NCI-H345 treated with DMSO at 0.1 percent for 48 hours (cell line): ENCODE data around the gene RCC2.

ENCODE experiments used
- DNase-seq: peaks from one replicate; lab custom pipeline; 2025; ENCODE audit not compliant: unreplicated experiment; lab: John Stamatoyannopoulos, UW

The RCC2 gene

DNA sequence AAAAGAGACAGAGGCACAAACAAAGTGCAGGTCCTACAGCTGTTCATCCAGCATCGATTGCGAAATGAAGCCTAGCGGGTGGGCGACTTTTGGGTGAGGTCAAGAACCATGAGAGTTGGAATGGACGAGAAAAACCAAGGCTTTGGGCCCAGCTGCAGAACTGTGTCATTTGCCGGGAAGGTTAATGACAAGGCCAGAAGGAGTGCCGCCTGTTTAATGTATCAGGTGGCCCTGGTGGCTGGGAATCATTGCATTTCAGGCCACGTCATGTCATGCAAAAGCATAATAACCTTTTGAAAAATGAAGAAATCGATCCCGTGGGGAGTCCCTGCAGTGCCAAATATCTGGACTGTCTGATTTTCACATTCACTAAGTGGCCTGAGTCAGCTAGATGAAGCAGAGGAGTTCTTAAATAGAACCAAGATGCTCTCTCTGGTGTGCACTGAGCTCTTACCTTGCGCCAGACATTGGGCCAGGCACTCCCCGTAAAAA lies 8.1 kb upstream of the RCC2 start:
- no peak for DNase-seq

DNA sequence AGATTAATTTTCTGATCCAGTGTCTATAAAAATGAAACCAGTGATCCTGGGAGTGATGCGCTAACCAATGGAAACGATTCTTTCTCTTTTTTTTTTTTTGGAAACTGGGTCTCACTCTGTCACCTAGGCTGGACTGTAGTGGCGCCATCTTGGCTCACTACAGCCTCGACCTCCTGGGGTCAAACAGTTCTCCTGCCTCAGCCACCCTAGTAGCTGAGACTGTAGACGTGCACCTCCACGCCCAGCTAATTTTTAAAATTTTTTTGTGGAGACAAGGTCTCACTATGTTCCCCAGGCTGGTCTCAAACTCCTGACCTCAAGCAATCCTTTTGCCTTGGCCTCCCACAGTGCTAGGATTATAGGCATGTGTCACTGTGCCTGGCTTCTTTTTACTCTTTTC lies 3.4 kb upstream of the RCC2 start:
- no peak for DNase-seq

DNA sequence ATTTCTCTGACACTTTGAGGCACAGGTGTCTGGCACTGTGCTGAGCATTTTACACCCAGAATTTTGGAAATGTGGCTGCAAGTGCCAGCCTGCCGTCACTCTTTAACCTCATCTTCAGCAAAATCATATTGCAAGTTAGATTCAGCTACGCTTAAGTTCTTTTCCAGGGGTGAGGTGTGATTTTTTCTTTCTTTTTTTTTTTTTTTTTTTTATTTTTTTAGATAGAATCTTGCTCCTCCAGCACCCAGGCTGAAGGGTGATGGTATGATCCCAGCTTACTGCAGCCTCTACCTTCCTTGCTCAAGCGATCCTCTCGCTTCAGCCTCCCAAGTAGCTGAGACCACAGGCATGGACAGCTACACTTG lies 2.5 kb upstream of the RCC2 start:
- DNase-seq: no peak

DNA sequence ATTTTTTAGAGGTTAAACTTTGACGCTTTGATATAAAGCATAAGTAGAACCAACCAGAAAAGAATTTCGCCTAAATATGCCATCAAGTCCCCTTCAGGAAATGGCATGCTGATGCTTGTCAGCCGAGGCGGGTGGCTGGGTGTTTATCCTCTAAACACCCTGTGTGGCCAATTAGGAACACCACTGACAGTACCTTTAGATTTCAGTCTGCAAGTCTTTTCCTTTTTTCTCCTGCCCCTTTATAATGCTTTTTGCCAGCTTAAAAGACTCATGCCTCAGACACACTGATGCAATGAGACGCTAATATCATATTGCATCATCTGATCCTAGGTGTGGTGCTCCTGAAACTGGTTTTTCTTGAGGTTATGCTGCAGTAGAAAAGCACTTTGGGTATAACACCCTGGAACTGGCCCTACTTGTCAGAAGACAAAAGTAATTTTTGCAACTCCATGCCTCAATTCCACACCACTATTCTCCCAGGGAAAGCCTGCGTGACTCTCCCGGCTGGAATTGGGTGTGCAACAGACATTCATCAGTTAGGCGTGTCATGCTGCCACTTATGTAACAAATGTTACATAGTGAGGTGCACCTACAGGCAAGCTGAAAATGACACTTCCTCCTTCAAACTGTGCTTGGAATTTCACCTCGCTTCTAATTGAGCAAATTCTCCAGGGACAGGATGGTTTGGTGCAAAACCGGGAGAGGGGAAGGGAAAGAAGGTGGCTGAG lies 2.0 kb upstream of the RCC2 start:
- no peak for DNase-seq

DNA sequence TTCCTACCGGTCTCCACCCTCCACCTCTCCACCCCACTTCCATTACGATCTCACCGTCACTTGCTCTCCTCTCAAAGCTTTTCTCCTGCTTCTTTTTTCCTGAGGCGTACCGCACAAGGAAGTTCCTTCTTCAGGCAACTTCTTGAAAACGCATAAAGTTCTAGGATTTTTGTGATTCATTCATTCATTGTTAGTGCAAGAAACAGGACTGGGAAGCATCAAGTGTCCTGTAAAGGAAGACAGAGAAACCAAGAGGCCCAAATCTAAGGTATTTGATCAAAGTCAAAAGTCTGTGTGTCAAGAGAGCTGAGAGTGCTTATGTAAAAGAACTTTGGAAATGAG lies 1.3 kb upstream of the RCC2 start:
- DNase-seq: no peak

DNA sequence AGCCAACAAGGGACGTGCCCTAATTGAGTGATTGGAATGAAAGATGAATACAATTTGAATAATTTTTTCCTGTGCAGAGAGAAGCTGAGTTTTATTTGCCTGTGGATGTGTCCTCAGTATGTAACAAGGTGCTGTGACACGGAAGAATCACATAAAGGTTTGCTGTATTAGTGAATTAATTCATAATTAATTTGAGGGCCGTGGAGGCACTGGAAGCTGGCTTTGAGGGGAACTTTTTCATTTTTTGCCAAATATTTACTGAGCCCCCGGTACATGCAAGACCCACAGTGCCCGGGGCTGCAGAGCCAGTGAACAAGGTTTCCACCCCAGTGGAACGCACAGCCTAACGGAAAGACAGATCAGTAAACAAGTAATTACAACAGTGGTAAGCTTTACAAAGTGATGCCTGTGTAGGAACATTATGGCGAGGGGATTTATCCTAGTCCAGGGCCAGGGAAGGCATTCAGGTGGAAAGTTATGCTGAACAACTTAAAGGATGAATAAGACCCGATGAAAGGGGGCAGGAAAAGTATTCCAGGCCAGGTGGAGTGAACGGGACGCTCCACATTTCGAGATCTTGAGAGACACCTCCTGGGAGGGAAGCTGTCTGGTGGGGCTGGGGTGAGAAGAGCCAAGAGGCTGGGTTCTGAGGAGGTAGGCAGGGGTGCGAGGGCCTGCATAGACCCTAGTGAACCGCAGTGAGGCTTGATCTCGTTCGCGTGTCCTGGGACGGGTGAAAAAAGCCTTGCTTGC lies 773 bp upstream of the RCC2 start:
- no peak for DNase-seq

DNA sequence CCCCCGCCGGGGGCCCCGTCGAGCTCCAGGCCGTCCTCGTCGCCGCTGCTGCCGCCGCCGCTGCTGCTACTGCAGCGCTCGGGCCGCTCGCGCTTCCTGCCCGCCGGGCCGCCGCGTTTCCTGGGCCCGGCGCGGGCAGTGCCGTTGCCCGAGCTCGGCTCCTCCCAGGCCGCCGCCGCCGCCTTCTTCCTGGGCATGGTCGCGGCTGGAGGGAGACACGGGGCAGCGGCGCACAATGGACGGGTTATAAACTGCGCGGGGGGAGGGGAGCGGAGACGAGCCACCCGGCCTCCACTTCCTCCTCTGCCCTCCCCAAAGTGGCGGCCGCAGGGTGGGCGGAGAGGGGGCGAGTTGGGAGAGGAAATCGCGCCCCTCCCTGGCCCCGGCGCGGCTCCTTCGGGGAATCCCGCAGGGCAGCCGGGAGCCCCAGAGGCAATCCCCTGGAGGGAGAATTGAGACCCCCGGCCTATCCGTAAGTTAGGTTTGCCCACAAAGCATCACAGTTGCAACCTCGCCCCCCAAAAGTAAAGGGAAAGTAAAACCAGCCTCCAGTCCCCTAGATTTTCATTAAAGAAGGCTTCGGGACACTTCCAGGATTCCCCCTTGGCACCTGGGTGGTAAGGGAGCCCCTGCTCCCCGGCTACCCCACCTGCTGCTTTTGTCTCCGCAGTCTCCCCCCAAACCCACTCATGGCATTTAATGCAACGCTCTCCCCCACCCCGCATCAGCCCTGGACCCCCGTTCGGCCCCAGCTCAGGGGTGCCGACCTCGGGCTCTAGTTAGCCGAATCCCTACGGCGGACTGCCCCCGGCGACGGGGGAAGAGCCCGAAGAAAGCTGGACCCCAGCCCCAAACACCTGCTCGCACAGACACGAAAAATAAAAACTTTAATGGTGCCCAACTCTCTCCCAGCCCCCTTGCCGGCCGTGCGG lies 893 bp downstream of the RCC2 start:
- DNase-seq: peak; percentile 31

DNA sequence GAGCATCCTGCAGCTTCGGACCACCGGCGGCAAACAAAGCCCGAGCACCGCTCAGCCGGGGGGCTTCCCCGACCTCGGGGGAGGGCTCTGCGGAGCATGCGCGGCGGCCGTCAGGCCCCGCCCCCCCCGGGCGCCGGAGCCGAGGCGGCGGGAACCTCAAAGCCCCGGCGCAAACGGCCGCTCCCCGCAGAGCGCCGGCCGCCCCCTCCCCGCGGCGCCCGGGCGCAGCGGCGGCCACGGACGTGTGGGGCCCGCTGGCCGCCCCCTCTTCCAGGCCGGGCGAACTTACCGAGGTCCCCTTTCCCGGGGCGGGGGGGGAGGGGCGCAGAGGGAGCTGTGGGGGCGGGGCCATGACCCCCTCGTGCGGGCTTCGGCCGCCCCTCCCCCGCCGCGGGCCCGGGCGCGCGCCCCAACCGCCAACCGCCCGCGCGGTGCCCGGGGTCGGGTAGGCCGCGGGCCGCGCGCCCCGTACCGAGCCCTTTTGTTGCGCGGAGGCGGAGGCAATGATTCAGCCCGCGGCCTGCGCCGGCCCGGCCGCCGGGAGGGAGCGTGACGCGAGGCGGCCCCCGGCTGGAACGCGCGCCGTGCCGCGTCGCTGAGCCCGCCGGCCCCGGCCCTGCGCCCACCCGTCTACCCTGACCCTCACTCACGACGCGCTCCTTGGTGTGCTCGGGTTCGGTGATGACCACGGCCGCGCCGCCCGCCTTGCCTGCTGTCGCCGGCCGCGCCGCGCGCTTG lies 1.7 kb downstream of the RCC2 start:
- DNase-seq: peak; percentile 37

DNA sequence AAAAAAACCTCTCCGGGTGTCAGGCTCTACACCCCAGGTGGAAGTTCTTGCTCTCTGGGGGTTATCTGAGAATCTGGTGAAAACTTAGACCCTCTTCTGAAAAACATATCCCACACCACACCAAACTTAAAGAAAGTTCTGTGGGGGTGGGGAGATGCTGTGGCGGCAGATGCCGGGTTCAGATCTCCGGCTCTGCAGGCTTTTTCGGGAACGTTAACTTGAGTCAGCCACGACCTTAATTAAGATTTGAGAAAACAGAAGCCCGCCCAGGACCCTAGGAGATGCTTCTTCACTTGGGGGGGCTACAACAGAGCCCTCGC lies 2.3 kb downstream of the RCC2 start:
- no peak for DNase-seq

DNA sequence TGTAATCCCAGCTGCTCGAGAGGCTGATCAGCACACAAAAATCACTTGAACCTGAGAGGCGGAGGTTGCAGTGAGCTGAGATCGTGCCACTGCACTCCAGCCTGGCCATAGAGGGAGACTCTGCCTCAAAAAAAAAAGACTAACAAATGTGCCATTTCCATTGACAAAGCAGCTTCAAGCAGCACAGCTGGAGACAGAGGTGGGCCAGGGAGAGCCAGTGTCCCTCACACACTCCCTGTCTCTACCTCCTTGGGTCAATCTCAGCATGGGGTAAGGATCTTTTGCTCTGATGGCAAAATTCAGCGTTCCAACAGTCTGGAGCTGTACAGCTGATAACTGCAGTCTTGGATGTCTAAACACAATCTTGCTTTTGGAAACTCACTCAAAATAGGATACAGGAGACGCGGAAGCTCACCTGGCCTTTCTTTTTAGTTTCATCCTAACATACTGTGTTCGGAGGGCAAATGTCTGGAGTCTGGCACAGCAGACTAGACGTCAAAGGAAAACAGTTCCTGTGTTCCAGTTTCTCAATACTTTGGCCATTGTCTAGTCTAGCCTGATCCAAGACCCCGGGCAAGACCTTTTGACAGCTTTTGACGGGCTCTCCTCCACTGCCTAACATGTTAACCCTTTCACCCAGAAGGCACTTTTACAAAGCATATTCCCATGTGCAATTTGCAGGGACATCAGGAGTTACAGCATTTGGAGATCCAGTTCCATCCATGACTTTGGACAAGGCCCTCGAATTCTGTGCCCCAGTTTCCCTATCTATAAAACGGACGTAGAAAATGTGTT lies 2.9 kb downstream of the RCC2 start:
- DNase-seq: no peak

DNA sequence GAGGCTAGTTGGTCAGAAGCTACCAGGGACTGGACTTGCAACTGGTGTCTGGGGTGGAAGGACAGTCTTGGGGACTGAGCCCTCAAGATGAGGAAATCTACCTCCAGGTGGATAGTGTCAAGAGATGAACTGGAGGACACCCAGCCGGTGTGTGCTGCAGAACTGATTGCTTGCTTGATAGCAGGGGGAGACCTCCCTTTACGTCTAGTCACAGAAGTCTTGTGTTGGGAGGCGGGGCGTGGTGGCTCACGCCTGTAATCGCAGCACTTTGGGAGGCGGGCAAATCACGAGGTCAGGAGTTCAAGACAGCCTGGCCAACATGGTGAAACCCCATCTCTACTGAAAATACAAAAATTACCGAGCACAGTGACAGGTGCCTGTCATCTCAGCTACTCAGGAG lies 4.9 kb downstream of the RCC2 start:
- DNase-seq: no peak

DNA sequence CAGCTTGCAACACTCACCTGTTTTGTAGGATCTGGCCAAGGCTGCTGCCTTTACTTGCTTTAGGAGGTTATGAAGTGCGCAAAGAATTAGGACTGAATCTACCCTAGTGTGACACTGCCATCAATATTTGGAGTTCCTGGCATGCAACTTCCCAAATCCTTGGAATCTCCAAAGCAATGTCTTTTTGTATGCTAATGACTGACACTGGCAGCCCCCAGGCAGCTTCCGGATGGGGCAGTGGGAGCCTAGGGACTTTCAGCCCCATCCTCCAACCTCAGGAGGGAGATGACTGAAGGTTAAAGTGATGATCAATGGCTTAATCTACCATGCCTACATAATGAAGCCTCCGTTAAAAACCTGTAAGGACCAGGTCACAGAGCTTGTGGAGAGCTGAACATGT lies 5.5 kb downstream of the RCC2 start:
- DNase-seq: no peak

DNA sequence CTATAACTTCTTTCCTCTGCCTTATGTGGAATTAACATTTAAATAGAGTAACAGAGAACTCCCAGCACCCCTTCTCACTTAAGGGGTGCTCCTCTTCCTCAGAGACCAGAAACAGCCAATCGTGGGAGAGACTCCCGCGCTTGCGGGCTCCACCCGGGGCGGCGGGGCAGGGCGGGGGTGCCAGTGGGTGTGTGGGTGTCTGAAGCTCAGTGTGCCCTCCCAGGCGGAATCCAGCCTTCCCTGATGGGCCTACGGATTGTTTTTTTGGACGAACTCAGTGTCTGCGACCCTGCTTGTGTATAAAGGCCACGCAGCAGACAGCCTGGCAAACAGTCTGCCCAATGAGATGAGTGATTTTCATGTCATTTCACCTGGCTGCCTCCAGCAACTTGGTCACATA lies 6.2 kb downstream of the RCC2 start:
- DNase-seq: no peak

DNA sequence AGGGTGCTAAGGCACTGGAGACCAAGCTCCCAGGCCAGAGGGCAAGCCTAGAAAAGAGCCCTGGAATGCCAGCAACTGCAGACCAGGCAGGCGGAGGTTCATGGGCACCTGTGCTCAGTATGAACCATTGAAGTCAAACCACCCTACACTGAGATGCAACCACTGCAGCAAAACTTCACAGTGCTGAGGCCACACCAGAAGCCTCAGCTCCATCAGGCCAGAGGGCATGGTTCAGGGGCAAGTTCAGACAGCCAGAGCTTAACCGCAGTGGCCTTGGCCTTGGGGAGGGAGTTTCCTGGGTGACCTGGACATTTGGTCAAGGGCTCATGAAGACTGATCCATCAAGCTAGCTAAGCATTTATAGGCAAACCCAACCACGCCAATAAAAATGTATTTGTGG lies 7.1 kb downstream of the RCC2 start:
- DNase-seq: no peak

DNA sequence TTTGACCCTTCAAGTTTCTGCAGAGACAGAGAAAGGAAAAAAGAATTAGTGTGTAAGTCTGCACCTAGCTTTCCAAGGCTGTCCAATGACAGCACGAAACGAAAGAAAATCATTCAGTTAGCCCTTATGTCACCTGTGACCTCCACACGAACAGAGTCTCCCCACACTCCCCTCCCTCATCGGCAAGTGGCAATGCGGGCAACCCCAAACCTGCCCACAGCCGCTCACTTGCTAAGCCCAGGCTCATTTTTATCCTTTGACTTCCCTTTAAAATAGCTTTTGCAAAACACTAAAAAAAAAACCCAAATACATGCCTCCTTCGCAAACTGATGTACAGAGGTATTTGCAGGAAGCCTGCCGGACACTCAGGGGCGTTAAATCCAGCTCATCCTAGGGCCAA lies 10.3 kb downstream of the RCC2 start:
- DNase-seq: no peak

DNA sequence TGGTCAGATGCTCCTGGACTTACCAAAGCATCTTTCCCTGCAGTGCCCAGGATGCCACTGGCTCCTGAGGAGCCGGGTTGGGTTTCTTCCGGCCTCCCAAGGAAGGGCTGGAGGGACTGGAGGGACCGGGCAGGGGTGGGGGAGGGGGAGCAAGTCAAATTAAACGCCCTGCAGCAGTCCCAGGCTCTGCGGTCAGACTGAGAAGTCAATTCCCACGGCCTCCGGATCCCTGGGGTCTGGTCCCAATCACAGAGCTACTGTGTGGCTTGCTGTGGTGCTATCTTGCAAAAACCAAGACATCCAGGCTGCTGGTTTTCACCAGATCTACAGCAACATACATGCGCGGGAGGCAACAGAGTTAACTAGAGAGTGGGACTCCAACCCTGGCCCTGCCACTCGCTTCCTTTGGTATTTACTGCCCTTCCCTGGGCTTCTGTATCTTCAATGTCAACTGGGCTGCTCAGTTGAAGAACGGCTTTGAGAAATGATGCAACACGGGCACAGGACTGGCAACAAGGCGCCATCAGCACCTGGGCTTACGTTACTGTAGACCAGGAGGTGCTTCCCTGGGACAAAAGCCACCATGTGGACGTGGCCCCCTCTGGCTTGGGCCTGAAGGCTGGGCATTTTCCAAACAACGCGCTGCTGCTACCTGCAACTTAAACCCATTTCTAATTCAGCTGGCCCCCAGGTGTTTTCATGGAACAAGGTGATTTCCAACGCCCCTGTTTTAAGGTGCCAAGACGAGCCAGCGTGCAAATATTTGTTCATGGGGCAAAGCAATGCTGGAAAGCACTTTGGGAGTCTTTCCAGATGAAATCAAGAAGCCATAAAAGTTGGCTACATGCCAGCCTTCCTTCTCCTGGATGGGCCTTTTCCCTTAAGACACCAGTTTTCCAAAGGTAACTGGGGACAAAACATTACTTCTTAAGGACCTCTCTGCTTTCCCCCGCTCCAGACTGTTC lies 11.5 kb downstream of the RCC2 start:
- DNase-seq: no peak

DNA sequence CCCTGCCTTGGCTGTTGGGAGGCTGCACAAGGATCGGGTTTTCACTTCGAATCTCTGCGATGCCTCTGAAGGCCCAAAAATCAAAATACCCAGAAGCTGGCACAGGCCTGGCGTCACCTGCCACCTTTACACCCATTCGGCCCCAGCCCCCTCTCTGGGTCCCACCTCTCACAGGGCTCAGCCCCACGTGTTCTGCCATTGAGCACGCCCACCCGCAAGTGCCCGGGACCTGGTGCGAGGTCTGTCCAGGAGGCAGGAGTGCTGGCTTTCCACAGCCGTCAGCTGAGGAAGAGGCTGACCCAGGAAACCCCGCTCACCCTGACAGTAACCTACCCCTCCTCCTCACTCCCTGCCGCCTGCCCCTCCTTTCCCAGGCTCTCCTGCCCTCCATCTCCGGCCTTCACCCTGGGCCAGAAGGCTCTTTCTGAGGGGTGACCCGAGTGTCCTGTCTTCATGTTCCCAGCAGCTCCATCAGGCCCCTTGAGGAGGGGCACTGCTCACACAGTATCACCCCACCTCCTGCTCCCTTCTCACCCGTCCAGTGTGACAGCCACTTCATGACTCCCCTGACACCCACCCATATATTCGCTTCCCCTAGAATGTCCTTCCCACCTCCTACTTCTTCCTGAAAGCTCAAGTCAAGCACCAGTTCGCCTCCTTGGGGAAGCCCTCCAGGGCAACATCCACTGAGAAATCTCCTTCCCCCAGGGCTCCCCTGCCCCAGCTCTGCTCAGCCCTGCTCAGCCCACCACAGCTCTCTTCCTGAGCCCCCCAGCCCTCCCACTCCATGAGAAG lies 13.5 kb downstream of the RCC2 start:
- DNase-seq: no peak

DNA sequence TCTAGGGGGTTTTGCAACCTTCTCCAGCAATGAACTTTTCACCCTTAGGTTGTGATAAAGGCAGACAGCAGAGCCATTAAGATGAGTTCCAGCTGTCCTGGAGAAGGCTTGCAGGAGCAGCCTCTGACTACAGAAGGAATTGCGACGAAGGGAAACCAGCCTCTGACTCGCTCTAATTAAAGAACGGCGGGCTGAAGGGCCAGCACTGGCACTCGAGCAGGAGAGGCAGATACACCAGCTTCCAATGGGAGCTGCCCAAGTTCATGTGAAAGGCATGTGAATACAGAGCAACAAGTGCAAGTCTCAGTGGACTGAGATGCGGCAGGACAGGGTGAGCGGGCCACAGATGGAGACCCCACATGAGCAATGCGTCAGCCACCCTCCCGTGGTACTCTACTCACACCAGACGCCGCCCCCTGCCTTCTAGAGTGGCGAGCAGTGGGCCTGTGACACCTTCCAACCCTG lies 15.7 kb downstream of the RCC2 start:
- no peak for DNase-seq
